GM12892 (cell line): Measurements from ENCODE around the gene ZCCHC18.
"Not testable (repeated sequence)": the region's sequence is repeated elsewhere in the genome, so short reads cannot be mapped to it uniquely, and the experiment has no call there.

ENCODE experiments used
- POLR2A ChIP-seq: IDR thresholded peaks from 2 replicates; pipeline ENCODE4 v1.6.1; 2011; ENCODE audit warnings: low read depth, low read length, control low read depth
- POLR2AphosphoS5 ChIP-seq: IDR thresholded peaks from 2 replicates; pipeline ENCODE4 v1.6.1; 2011; ENCODE audit warnings: low read depth, low read length, control low read depth
- TAF1 ChIP-seq: IDR thresholded peaks from 2 replicates; pipeline ENCODE4 v1.6.1; 2011; ENCODE audit warnings: low read depth, mild to moderate bottlenecking, control low read depth, low read length, borderline replicate concordance

DNA sequence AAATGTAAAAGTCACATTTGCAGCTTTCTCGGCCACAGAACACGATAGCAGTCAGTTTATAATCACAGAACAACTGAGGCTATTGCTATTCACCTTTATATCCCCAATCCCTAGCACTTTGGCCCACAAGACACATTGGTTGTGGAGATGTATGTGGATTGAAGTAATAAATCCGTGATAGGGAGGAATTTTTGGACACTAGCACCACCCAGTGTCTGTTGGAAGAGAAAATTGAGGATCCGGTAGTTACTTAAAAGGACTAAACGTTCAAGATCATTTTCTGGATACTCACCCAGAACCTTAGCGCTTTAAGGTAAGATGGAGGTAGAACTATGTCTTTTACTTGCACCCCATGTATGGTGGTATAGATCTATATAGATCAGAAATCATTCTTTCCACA lies 34.5 kb upstream of the ZCCHC18 start:
- TF ChIP-seq POLR2A, POLR2AphosphoS5, TAF1: not testable (repeated sequence)
